PC-3 (cell line): Measurements from ENCODE around the gene MACROD2. TPM values are rescaled to one million over a fixed set of nuclear protein-coding genes. Genes with fewer than 3 reads are reported as not detected.
A peak's percentile ranks its signal among the peaks of the same experiment; 100 is the strongest.

Experiments
- ATAC-seq: fragments of 200-7000 bp; cut with Tn5 transposase; 2 replicates; pipeline ENCODE4 v1.9.1; 2020; ENCODE audit warnings: mild to moderate bottlenecking, moderate library complexity
- BruUV-seq: library from RNA; stranded (reverse); fragments of 400-500 nt; replicated peaks from 2 replicates; lab custom pipeline; 2021; lab: Mats Ljungman, UMichigan
- CTCF ChIA-PET: fragments of 300-600 bp; sonication (Branson Sonifier 250); formaldehyde crosslinking; loops from one replicate; lab custom pipeline; 2022; ENCODE audit warnings: antibody characterized with exemption; lab: Charles Lee
- POLR2A ChIA-PET: fragments of 300-600 bp; sonication (Branson Sonifier 250); formaldehyde crosslinking; loops from one replicate; lab custom pipeline; 2022; ENCODE audit warnings: antibody characterized with exemption; ENCODE audit not compliant: unreplicated experiment; lab: Charles Lee
- DNase-seq: peaks from one replicate; pipeline ENCODE4 v3.0.0-alpha.2; 2015
- H2AFZ ChIP-seq: fragments of 300-600 bp; sonication (generic); 2 replicates; pipeline ENCODE4 v1.6.0; 2016; ENCODE audit warnings: antibody characterized with exemption, low read length
- H3F3A ChIP-seq: fragments of 300-600 bp; sonication (generic); one replicate; pipeline ENCODE4 v1.6.0; 2017; ENCODE audit warnings: antibody characterized with exemption, low read length, control low read depth, mild to moderate bottlenecking; ENCODE audit not compliant: unreplicated experiment
- H3K27ac ChIP-seq: fragments of 300-600 bp; sonication (generic); 2 replicates; pipeline ENCODE4 v1.5.1; 2016; ENCODE audit warnings: mild to moderate bottlenecking, low read length
- H3K27me3 ChIP-seq: fragments of 300-600 bp; sonication (generic); 2 replicates; pipeline ENCODE4 v1.6.1; 2016; ENCODE audit warnings: low read length, mixed read lengths
- H3K36me3 ChIP-seq: fragments of 300-600 bp; sonication (generic); 2 replicates; pipeline ENCODE4 v1.6.1; 2016; ENCODE audit warnings: low read depth, mixed run types, low read length, mixed read lengths
- H3K4me1 ChIP-seq: fragments of 300-600 bp; sonication (generic); 2 replicates; pipeline ENCODE4 v1.5.1; 2016; ENCODE audit warnings: low read length; ENCODE audit not compliant: insufficient read depth
- H3K4me2 ChIP-seq: fragments of 300-600 bp; sonication (generic); 2 replicates; pipeline ENCODE4 v1.6.0; 2016; ENCODE audit warnings: low read length
- H3K4me3 ChIP-seq: fragments of 300-600 bp; sonication (generic); 2 replicates; pipeline ENCODE4 v1.5.1; 2016; ENCODE audit warnings: mild to moderate bottlenecking, low read length, mixed read lengths
- H3K79me2 ChIP-seq: fragments of 300-600 bp; sonication (generic); 2 replicates; pipeline ENCODE4 v1.6.1; 2017; ENCODE audit warnings: low read length, mixed read lengths
- H3K9ac ChIP-seq: fragments of 300-600 bp; sonication (generic); 2 replicates; pipeline ENCODE4 v1.6.0; 2016; ENCODE audit warnings: mild to moderate bottlenecking, low read length
- H3K9me2 ChIP-seq: fragments of 300-600 bp; sonication (generic); replicated peaks from 2 replicates; pipeline ENCODE4 v1.6.1; 2016; ENCODE audit warnings: mixed run types, low read length, mixed read lengths
- H3K9me3 ChIP-seq: fragments of 300-600 bp; sonication (generic); 2 replicates; pipeline ENCODE4 v1.6.1; 2016; ENCODE audit warnings: low read length, mixed read lengths
- H4K20me1 ChIP-seq: fragments of 300-600 bp; sonication (generic); 2 replicates; pipeline ENCODE4 v1.6.1; 2016; ENCODE audit warnings: low read length, mixed read lengths
- CTCF ChIP-seq: fragments of 300-600 bp; sonication (generic); conservative IDR thresholded peaks from 2 replicates; pipeline ENCODE4 v1.5.1; 2017; ENCODE audit warnings: antibody characterized with exemption, low read depth, mild to moderate bottlenecking, low read length
- EZH2 ChIP-seq: fragments of 300-600 bp; sonication (generic); IDR thresholded peaks from one replicate; pipeline ENCODE4 v1.6.1; 2017; ENCODE audit warnings: antibody characterized with exemption, mild to moderate bottlenecking, low read length; ENCODE audit not compliant: unreplicated experiment
- EZH2phosphoT487 ChIP-seq: fragments of 300-600 bp; sonication (generic); IDR thresholded peaks from 2 replicates; pipeline ENCODE4 v1.6.1; 2018; ENCODE audit warnings: mild to moderate bottlenecking, antibody characterized with exemption, low read length, borderline replicate concordance
- intact Hi-C: fragments of 100-400 bp; cut with micrococcal nuclease; formaldehyde crosslinking; loops from 2 replicates; pipeline ENCODE4 v1.9.0; 2023
- total RNA-seq: library from RNA; depleted of rRNA; stranded (reverse); fragments of >200 nt; gene quantifications from 2 replicates; pipeline ENCODE4 v1.2.3, GENCODE V29; 2014

The MACROD2 gene
- total RNA-seq, 1 experiment from 2014 or later = 3.1 TPM

GRCh38 chr20:15860850-15861249, 1865.5 kb downstream of the MACROD2 start:
- CTCF ChIA-PET = no interaction called here

GRCh38 chr20:15862178-15862577, 1866.9 kb downstream of the MACROD2 start:
- Histone ChIP-seq H3K79me2 (no peaks in the 10 kb centered on the region), H3K4me3 (no peak overlapping the region), H2AFZ (no peak overlapping the region), H4K20me1 (no peaks in the 10 kb centered on the region), H3F3A (no peaks in the 10 kb centered on the region), H3K36me3 (no peaks in the 10 kb centered on the region), H3K4me2 (no peak overlapping the region), H3K9ac (no peak overlapping the region), H3K9me3 (no peaks in the 10 kb centered on the region), H3K27ac (no peak overlapping the region), H3K27me3 (no peaks in the 10 kb centered on the region), H3K9me2 (no peaks in the 10 kb centered on the region), H3K4me1 (no peaks in the 10 kb centered on the region)
- intact Hi-C loops = loop anchor here (1.0 kb wide), 1 partner anchor 22 kb away; no protein-coding TSS in a partner anchor
- POLR2A ChIA-PET = no interaction called here
- ATAC-seq (peak; percentile 73), DNase-seq (peak; percentile 24)
- CTCF ChIA-PET = interaction anchor here (1.0 kb wide), 1 partner anchor 26 kb away, joined by 3 read pairs; no protein-coding TSS in a partner anchor
- no peak for TF ChIP-seq CTCF
- no peak for TF ChIP-seq EZH2phosphoT487
- TF ChIP-seq EZH2 = no peak
- no TSS peak for BruUV-seq

More at GRCh38 chr20:15860850-15861249, 1865.5 kb downstream of the MACROD2 start:
- no peaks in the 10 kb centered on the region for H3K9me2 ChIP-seq
- ATAC-seq (no peak), DNase-seq (no peak)
- H3F3A ChIP-seq = no peaks in the 10 kb centered on the region
- TF ChIP-seq EZH2 (no peak), CTCF (no peak), EZH2phosphoT487 (no peak)
- no peak overlapping the region for H2AFZ ChIP-seq
- H4K20me1 ChIP-seq = no peaks in the 10 kb centered on the region
- no peak overlapping the region for H3K9ac ChIP-seq
- no peaks in the 10 kb centered on the region for H3K9me3 ChIP-seq
- no peak overlapping the region for H3K4me2 ChIP-seq
- intact Hi-C loops = no loop called here
- no TSS peak for BruUV-seq
- no peaks in the 10 kb centered on the region for H3K27me3 ChIP-seq
- H3K79me2 ChIP-seq = no peaks in the 10 kb centered on the region
- no peaks in the 10 kb centered on the region for H3K4me1 ChIP-seq
- no peak overlapping the region for H3K4me3 ChIP-seq
- H3K36me3 ChIP-seq = no peaks in the 10 kb centered on the region
- no peak overlapping the region for H3K27ac ChIP-seq
- POLR2A ChIA-PET = no interaction called here

- Histone ChIP-seq H3K27ac (no peak overlapping the region), H2AFZ (no peak overlapping the region), H3K9me2 (no peaks in the 10 kb centered on the region), H3K27me3 (no peaks in the 10 kb centered on the region), H3K79me2 (no peaks in the 10 kb centered on the region), H4K20me1 (no peaks in the 10 kb centered on the region), H3K4me3 (no peak overlapping the region), H3K9me3 (no peaks in the 10 kb centered on the region), H3K4me1 (no peaks in the 10 kb centered on the region), H3K36me3 (no peaks in the 10 kb centered on the region), H3K9ac (no peak overlapping the region), H3K4me2 (no peak overlapping the region), H3F3A (no peaks in the 10 kb centered on the region)
- ATAC-seq (no peak), DNase-seq (no peak)
- TF ChIP-seq EZH2phosphoT487 = no peak
- no peak for TF ChIP-seq CTCF
- TF ChIP-seq EZH2 = no peak
- BruUV-seq = no TSS peak
- POLR2A ChIA-PET = no interaction called here
- CTCF ChIA-PET = no interaction called here
- intact Hi-C loops = no loop called here
Observed at GRCh38 chr20:15863735-15864134, 1868.4 kb downstream of the MACROD2 start.
